AG08396 (cell line): ENCODE measurements around the gene RBL2.
A peak's percentile ranks its signal among the peaks of the same experiment; 100 is the strongest.

Experiments
- DNase-seq: peaks from one replicate; pipeline ENCODE4 v3.0.0; 2012; ENCODE audit warnings: low spot score, mixed read lengths

RBL2 gene

GRCh38 chr16:53456625-53457024, 22.4 kb downstream of the RBL2 start:
- DNase-seq: no peak

DNA sequence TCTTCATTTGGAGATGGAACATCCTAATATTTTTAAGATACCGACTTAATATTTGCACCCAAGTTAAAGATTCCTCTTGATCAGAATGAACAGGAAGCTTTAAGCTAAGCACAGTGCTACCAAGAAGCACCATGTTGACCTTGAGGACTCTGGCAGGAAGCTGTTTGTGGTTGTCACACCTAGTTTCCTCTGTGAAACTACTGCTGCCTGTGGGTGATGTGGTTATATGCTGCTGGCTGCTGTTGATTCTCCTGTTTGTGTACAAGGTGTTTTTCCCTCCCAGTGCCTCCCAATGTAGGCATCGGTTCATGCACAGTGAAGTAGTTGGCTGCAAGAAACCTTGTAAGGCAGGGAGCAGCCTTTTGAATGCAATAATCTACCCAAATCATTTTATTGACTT, 23.4 kb downstream of the RBL2 start:
- no peak for DNase-seq

DNA sequence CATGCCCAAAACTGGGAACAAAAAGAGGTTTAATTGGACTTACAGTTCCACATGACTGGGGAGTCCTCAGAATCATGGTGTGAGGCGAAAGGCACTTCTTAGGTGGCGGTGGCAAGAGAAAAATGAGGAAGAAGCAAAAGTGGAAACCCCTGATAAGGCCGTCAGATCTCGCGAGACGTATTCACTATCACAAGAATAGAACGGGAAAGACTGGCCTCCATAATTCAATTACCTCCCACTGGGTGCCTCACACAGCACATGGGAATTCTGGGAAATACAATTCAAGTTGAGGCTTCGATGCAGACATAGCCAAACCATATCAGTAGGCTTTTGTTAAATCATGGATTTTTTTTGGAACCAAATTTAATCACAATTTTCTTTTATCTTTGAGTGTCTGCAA, 24.4 kb downstream of the RBL2 start:
- no peak for DNase-seq

- no peak for DNase-seq
These were observed 31.5 kb downstream of the RBL2 start for GRCh38 chr16:53465606-53466280.

DNA sequence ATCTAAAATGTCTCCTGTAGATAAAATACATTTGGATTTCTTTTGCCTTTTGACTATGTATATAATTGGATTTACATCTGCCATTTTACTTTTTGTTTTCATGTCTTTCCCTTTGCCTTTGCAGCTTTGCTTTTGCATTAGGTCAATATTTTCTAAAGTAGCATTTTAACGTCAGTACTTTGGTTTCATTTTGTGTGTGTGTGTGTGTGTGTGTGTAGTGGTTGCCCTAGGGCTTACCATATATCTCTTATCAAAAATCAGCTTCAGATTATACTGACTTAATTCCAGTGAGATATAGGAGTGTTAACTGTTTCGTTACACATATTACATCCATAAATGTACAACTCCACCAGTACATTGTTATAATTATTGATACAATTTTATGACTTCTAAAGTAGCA, 42.6 kb downstream of the RBL2 start:
- no peak for DNase-seq

- no peak for DNase-seq
These were observed 44.7 kb downstream of the RBL2 start for GRCh38 chr16:53478965-53479364.

GRCh38 chr16:53480394-53480793, 46.1 kb downstream of the RBL2 start:
- no peak for DNase-seq

DNA sequence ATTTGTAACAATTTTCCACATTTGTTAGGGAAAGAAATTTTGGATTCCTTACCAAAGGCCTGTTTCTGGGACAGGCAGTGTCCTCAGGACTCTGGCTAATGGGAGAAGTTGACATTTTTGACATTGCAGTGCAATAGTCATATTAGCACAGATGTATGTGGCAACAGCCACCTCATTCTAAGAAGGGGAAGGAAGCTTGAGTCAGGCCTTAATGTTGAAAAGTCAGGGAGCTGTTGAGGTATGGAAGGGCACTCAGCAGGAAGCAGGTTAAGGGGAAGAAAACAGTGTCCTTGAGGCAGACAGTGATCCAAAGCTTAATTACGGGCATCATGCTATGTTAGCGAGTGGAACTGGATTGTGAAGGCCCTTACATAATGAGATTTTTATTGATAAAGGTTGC, 47.9 kb downstream of the RBL2 start:
- DNase-seq: no peak

DNA sequence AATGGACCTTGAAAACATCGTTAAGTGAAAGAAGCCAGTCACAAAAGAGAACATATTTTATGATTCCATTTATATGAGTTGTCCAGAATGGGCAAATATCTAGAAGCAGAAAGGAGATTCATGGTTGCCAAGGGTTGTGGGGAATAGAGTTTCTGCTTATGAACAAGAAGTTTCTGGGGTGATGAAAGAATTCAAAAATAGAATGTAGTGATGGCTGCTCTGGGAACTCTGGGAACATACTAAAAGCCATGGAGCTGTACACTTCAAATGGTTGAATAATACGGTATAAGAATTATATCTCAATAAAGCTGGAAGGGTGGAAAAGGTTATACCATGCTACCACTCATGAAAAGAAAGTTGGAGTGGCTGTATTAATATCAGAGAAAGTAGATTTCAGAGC, 50.3 kb downstream of the RBL2 start:
- DNase-seq: no peak

GRCh38 chr16:53486230-53486629, 52.0 kb downstream of the RBL2 start:
- no peak for DNase-seq

GRCh38 chr16:53489755-53490154, 55.5 kb downstream of the RBL2 start:
- no peak for DNase-seq

- DNase-seq: no peak
These were observed 58.2 kb downstream of the RBL2 start for GRCh38 chr16:53492503-53492902.

- DNase-seq: no peak
These were observed 60.4 kb downstream of the RBL2 start for GRCh38 chr16:53494636-53495035.

DNA sequence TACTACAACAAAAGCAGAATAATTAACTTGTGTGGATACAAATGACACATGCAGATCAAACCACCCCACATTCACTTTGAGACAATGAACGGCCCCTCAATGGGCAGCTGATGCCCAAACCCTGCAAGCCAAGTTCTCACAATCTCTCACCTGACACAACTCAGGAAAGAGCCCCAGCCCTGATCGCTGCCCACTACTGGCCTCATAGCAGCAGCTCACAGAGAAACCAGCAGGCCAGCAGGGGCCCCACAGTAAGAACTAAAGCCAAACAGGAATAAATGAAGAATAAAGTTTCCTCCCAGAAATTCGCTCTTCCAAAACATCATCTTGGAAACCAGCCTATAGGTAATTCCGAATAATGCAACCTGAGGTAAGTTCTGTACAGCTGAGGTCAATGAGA, 61.1 kb downstream of the RBL2 start:
- DNase-seq: no peak

DNA sequence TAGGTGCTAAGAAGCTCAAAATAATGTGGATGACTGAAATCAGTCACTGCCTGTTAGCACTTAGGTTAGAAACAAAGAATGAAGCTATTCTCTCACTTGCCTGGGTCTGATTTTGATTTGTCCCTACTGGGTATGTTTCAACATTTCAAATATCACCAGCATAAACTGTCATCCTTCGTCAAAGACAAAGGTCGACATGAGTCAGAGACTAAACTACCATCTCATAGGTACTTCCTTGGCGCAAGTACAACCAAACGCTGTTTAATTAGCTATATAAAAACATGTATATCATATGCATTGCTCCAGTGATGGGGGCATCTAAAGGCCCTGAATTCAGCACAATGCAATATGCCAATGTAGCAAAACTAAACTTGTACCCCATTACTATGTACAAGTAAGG, 64.7 kb downstream of the RBL2 start:
- DNase-seq: no peak

GRCh38 chr16:53501216-53501859, 67.1 kb downstream of the RBL2 start:
- DNase-seq: no peak

GRCh38 chr16:53502331-53503269, 68.3 kb downstream of the RBL2 start, which contains the start of gene AKTIP:
Gene AKTIP (minus strand): TSS chr16:53503209. CDS start chr16:53500259, 2,950 bp downstream.
- peak; percentile 29 for DNase-seq

GRCh38 chr16:53503270-53503923, 69.1 kb downstream of the RBL2 start:
- peak; percentile 99 for DNase-seq

DNA sequence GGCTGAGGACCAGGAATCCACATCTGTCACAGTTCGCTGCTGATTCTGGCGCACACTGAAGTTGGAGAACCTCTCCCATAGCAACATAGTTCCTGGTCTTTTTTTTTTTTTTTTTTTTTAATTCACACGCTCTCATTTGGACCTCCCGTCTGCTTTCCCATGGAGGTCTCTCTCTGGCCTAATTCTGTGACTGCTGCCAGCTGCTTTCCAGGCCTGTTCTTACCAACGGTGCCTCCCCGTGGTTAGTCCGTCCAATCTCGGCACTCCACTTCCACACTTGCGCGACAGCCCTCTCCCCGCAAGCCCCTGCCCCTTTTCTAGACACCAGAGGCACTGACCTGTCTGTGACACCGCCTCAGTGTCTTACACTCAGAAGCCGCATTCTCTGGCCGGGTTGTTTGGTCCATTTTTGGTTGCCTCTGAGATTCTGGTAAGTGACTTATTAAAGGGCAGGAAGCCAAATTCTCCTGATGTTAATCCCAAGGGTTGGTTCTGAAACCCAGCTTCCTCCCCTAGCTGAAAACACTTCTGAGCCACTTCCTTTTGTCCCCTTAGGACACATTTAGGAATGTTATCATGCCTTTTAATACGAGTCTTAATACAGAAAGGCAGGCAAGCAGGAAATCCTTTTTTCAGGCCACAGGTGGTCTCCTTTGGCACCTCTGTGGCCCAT, 69.9 kb downstream of the RBL2 start:
- DNase-seq: no peak

DNA sequence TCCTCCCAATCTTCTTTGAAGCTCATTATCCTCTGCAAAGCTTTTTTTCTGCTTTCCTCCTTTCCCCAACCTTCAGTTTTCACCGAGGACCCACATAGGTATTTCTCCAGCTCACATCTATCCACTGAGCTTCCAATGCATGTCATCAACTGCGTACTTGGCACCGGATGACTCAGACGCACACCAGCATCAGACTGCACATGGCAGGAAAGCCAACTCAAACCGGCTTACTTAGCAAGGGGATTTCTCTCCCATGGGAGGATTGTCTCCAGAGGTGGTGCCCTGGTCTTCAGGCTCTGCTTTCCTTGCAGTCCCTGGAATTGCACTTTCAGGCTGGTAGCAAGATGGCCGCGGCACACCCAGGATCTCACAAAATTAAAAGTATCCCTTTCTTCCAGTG, 70.4 kb downstream of the RBL2 start:
- DNase-seq: no peak

DNA sequence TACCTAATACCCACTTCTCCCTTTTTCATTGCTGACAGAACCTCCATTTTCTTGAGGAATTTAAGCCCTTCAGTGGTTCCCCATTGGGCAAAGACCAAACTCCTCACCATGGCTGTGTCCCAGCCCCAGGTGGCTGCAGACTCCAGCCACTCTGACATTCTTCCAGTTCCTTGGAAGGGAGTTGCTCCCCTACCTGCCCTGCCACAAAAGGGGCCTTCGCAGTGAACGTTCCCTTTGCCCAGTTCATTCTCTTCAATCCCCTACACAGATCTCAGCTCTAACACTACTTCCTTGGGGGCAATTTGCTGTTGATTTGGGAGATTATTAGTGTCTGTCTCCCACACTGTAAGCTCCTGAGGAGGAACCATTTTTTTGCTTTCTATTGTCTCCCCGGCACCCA, 72.0 kb downstream of the RBL2 start:
- DNase-seq: no peak
